HG03175 (cell line): ENCODE measurements around the gene PDGFB.

Experiments
- ATAC-seq: cut with Tn5 transposase; IDR thresholded peaks from one replicate; pipeline ENCODE4 v1.9.1; 2021; ENCODE audit warnings: mild to moderate bottlenecking, moderate library complexity; ENCODE audit not compliant: unreplicated experiment

PDGFB gene

GRCh38 chr22:39208013-39208680, 36.6 kb downstream of the PDGFB start:
- no peak for ATAC-seq

- no peak for ATAC-seq
Measured at GRCh38 chr22:39207141-39208012, 37.4 kb downstream of the PDGFB start.

GRCh38 chr22:39206491-39206890, 38.3 kb downstream of the PDGFB start:
- no peak for ATAC-seq

- ATAC-seq: no peak
Measured at GRCh38 chr22:39205344-39206021, 39.3 kb downstream of the PDGFB start.

- ATAC-seq: no peak
Measured at GRCh38 chr22:39204216-39204615, 40.6 kb downstream of the PDGFB start.

GRCh38 chr22:39197578-39197977, 47.2 kb downstream of the PDGFB start:
- no peak for ATAC-seq

- no peak for ATAC-seq
Measured at GRCh38 chr22:39194098-39194497, 50.7 kb downstream of the PDGFB start.

- no peak for ATAC-seq
Measured at GRCh38 chr22:39188809-39189208, 56.0 kb downstream of the PDGFB start.

- ATAC-seq: no peak
Measured at GRCh38 chr22:39185601-39186012, 59.2 kb downstream of the PDGFB start.

- no peak for ATAC-seq
Measured at GRCh38 chr22:39184586-39185577, 59.9 kb downstream of the PDGFB start.

- no peak for ATAC-seq
Measured at GRCh38 chr22:39183991-39184585, 60.7 kb downstream of the PDGFB start.

- ATAC-seq: no peak
Measured at GRCh38 chr22:39182478-39183030, 62.2 kb downstream of the PDGFB start.

GRCh38 chr22:39181778-39182177, 63.0 kb downstream of the PDGFB start:
- ATAC-seq: no peak

GRCh38 chr22:39181356-39181755, 63.4 kb downstream of the PDGFB start:
- no peak for ATAC-seq

GRCh38 chr22:39179841-39180335, 64.9 kb downstream of the PDGFB start:
- ATAC-seq: no peak

- ATAC-seq: no peak
Measured at GRCh38 chr22:39179401-39179827, 65.4 kb downstream of the PDGFB start.

GRCh38 chr22:39178206-39179111, 66.3 kb downstream of the PDGFB start:
- no peak for ATAC-seq

GRCh38 chr22:39177791-39178190, 67.0 kb downstream of the PDGFB start:
- no peak for ATAC-seq

GRCh38 chr22:39177456-39177775, 67.4 kb downstream of the PDGFB start:
- no peak for ATAC-seq
